ENCODE measurements around the gene PER2. TPM values are rescaled to one million over a fixed set of nuclear protein-coding genes. Genes with fewer than 3 reads are reported as not detected.

Gene PER2
- total and polyA plus RNA-seq, 10 of the 15 experiments (the other 5 are each of a cell fraction or from before 2014, with no cell fraction given) = 1.5 to 15.1 (median 4.6) TPM

DNA sequence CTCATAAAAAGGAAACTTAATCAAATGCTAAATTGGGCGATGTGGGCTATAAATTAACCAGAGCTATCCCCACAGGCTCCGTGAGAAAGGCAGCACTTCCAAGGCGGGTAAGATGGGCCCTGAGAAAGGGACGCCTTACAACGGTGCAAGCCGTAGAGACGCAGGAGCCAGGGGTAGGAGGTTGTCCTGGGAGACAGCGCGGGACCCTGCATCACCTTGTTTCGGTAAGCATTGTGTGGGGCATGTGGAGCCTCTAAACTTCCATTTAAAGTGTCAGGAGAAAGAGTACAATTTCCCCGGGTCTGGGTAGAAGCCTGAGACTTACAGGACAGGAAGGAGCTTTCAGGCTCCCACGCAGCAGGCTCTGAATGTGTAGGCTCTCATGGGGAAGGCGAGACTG lies 1.2 kb upstream of the PER2 start:
- no peaks in the 10 kb centered on the region; the same call in 1 of the 2 replicates for H4K20me1 ChIP-seq (ENCODE audit: control insufficient read depth, insufficient read depth)
- TF ChIP-seq HDGF (IDR thresholded peaks at IDR 0.05) (0 out of 2 replicates have a peak, but pooled peaks have one; percentile 10), SMC3 (IDR thresholded peaks at IDR 0.05; ENCODE audit: borderline replicate concordance, low read length) (no peak)
- peak overlapping the region; percentile 73 for H3K9ac ChIP-seq (ENCODE audit: control insufficient read depth, insufficient read depth, low read length)
- CTCF ChIA-PET = interaction anchor here (1.1 to 5.0 kb wide), 4 partner anchors 12 to 33 kb away, joined by 3 to 27 read pairs (median 4); no protein-coding TSS in a partner anchor
- intact Hi-C loops (cut with micrococcal nuclease; ENCODE audit: unreplicated experiment) = no loop called here
- H3K4me2 ChIP-seq (ENCODE audit: control insufficient read depth, insufficient read depth) = peak overlapping the region; percentile 95
- peaks cover 15% of the 10 kb centered on the region for H3K4me1 ChIP-seq (ENCODE audit: control insufficient read depth, insufficient read depth, low read length)
- peaks cover 25% of the 10 kb centered on the region for H3K79me2 ChIP-seq (ENCODE audit: control insufficient read depth, insufficient read depth, low read length)
- H3K27me3 ChIP-seq (replicated peaks in 1 of 2; ENCODE audit: control insufficient read depth in 2 of 2, insufficient read depth in 2 of 2, low read length in 1 of 2) = no peaks in the 10 kb centered on the region
- DNase-seq (ENCODE audit: low read depth, low spot score) (no peak), ATAC-seq (no peak; the same call in 2 of the 3 replicates), FAIRE-seq (no peak)
- BruUV-seq (replicated peaks) = TSS peak; percentile 86
- no peaks in the 10 kb centered on the region for H3K36me3 ChIP-seq (ENCODE audit: control insufficient read depth in 2 of 2, insufficient read depth in 2 of 2, low read length in 1 of 2)
- in situ Hi-C loops (cut with MboI) = no loop called here
- SMC1A ChIA-PET (ENCODE audit: uncharacterized antibody, unreplicated experiment) = interaction anchor here (0.6 to 0.7 kb wide), 2 partner anchors 143 to 184 kb away, joined by 3 read pairs; no protein-coding TSS in a partner anchor
- peak overlapping the region; percentile 74 for H3K4me3 ChIP-seq
- WGBS (ENCODE audit: insufficient coverage, insufficient replicate concordance, low lambda C conversion rate, missing lambda C conversion rate) = 10% methylated on average over 13 of the region's 13 CpGs
- H3K27ac ChIP-seq (ENCODE audit: control insufficient read depth, insufficient read depth) = peak overlapping the region; percentile 79
- H3K9me3 ChIP-seq (replicated peaks; ENCODE audit: control insufficient read depth, insufficient read depth, low read length) = no peaks in the 10 kb centered on the region
- H2AFZ ChIP-seq (ENCODE audit: control insufficient read depth, low read depth, low read length) = peak overlapping the region; percentile 90
- POLR2A ChIA-PET = interaction anchor here (0.6 to 1.0 kb wide), 3 partner anchors 32 to 88 kb away, joined by 3 to 8 read pairs (median 4); no protein-coding TSS in a partner anchor
- RAD21 ChIA-PET (ENCODE audit: unreplicated experiment) = no interaction called here

DNA sequence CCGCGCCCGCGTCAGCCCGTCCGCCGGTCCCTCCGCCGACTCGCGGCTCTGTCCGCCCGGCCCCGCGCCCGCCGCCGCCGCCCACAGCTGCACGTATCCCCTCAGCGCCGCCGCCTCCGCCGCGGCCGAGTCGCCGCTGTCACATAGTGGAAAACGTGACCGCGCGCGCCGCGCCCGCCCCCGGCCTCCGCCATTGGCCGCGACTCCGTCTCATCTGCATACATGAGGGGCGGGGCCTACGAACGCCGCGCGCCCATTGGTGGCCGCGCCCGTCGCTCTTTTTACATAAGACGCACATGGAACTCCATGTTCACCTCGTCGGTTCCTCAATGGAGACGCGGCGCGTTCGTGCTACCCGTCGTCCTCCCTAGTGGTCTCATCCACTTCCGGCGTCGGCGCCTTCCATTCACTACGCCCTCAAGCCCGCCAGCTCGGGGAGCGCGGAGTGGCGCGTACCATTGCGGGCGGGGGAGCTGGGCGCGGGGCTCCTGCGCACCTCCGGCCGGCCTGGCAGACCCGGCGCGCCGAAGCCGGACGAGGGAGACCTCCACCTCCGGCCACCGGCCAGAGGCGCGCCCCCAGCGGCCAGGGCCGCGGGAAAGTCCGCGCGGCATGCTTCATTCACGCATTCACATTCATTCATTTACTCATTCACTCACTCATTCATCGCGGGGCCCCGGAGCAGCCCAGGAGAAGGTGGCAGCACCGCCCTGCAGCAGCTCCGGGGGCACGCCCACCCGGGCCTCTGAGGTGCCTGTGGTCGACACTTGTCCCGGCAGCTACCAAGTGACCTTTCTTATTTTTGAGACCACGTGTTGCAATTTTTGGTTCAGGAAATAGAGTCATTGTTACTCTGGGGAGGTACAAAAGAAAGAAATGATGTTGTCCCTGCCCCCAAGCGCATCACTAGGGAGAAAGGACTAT lies 502 bp upstream of the PER2 start:
- under 1% methylated on average over 75 of the region's 108 CpGs for WGBS (ENCODE audit: insufficient coverage, insufficient replicate concordance, low lambda C conversion rate, missing lambda C conversion rate)
- intact Hi-C loops (cut with micrococcal nuclease; ENCODE audit: unreplicated experiment) = no loop called here
- TF ChIP-seq SMARCA5 (IDR thresholded peaks at IDR 0.05) = peak; percentile 47
- TF ChIP-seq, protein P1, sequence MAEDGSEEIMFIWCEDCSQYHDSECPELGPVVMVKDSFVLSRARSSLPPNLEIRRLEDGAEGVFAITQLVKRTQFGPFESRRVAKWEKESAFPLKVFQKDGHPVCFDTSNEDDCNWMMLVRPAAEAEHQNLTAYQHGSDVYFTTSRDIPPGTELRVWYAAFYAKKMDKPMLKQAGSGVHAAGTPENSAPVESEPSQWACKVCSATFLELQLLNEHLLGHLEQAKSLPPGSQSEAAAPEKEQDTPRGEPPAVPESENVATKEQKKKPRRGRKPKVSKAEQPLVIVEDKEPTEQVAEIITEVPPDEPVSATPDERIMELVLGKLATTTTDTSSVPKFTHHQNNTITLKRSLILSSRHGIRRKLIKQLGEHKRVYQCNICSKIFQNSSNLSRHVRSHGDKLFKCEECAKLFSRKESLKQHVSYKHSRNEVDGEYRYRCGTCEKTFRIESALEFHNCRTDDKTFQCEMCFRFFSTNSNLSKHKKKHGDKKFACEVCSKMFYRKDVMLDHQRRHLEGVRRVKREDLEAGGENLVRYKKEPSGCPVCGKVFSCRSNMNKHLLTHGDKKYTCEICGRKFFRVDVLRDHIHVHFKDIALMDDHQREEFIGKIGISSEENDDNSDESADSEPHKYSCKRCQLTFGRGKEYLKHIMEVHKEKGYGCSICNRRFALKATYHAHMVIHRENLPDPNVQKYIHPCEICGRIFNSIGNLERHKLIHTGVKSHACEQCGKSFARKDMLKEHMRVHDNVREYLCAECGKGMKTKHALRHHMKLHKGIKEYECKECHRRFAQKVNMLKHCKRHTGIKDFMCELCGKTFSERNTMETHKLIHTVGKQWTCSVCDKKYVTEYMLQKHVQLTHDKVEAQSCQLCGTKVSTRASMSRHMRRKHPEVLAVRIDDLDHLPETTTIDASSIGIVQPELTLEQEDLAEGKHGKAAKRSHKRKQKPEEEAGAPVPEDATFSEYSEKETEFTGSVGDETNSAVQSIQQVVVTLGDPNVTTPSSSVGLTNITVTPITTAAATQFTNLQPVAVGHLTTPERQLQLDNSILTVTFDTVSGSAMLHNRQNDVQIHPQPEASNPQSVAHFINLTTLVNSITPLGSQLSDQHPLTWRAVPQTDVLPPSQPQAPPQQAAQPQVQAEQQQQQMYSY (CRISPR knock-in tag; IDR thresholded peaks at IDR 0.05) = no peak
- peak; percentile 93 for TF ChIP-seq JUND (IDR thresholded peaks at IDR 0.05; ENCODE audit: low read depth, low read length)
- TF ChIP-seq, protein P2, sequence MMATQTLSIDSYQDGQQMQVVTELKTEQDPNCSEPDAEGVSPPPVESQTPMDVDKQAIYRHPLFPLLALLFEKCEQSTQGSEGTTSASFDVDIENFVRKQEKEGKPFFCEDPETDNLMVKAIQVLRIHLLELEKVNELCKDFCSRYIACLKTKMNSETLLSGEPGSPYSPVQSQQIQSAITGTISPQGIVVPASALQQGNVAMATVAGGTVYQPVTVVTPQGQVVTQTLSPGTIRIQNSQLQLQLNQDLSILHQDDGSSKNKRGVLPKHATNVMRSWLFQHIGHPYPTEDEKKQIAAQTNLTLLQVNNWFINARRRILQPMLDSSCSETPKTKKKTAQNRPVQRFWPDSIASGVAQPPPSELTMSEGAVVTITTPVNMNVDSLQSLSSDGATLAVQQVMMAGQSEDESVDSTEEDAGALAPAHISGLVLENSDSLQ (IDR thresholded peaks at IDR 0.05) = peak; percentile 99
- no peak for TF ChIP-seq HCFC1 (IDR thresholded peaks at IDR 0.05; ENCODE audit: low read length)
- TF ChIP-seq EGR1 (IDR thresholded peaks at IDR 0.05; ENCODE audit: borderline replicate concordance in 1 of 2, low read depth in 2 of 2, low read length in 2 of 2) = peak; percentile 15 to 63
- no peak for TF ChIP-seq KDM1A (IDR thresholded peaks at IDR 0.05; ENCODE audit: borderline replicate concordance)

More for the DNA sequence above, 502 bp upstream of the PER2 start:
- DNase-seq (ENCODE audit: low read depth, low spot score) (peak; percentile 92), ATAC-seq (peak; percentile 88), FAIRE-seq (peak; percentile 98)
- Histone ChIP-seq H2AFZ (ENCODE audit: control insufficient read depth, low read depth, low read length) (peak overlapping the region; percentile 90), H3K27me3 (replicated peaks in 1 of 2; ENCODE audit: control insufficient read depth in 2 of 2, insufficient read depth in 2 of 2, low read length in 1 of 2) (no peaks in the 10 kb centered on the region), H3K9ac (ENCODE audit: control insufficient read depth, insufficient read depth, low read length) (peak overlapping the region; percentile 79), H3K4me1 (ENCODE audit: control insufficient read depth, insufficient read depth, low read length) (peaks cover 15% of the 10 kb centered on the region), H3K4me2 (ENCODE audit: control insufficient read depth, insufficient read depth) (peak overlapping the region; percentile 95), H3K36me3 (ENCODE audit: control insufficient read depth in 2 of 2, insufficient read depth in 2 of 2, low read length in 1 of 2) (no peaks in the 10 kb centered on the region), H3K27ac (ENCODE audit: control insufficient read depth, insufficient read depth) (peak overlapping the region; percentile 79), H3K79me2 (ENCODE audit: control insufficient read depth, insufficient read depth, low read length) (peaks cover 28% of the 10 kb centered on the region), H4K20me1 (ENCODE audit: control insufficient read depth, insufficient read depth) (no peaks in the 10 kb centered on the region; the same call in 1 of the 2 replicates), H3K4me3 (peak overlapping the region; percentile 74), H3K9me3 (replicated peaks; ENCODE audit: control insufficient read depth, insufficient read depth, low read length) (no peaks in the 10 kb centered on the region)
- ChIA-PET POLR2A (interaction anchor here (1.0 kb wide), 2 partner anchors 32 to 87 kb away, joined by 3 to 4 read pairs; no protein-coding TSS in a partner anchor), SMC1A (ENCODE audit: uncharacterized antibody, unreplicated experiment) (interaction anchor here (0.6 to 1.6 kb wide), 2 partner anchors 25 to 183 kb away, joined by 3 to 4 read pairs; no protein-coding TSS in a partner anchor), CTCF (interaction anchor here (1.1 to 5.0 kb wide), 2 partner anchors 16 to 25 kb away, joined by 5 to 27 read pairs; no protein-coding TSS in a partner anchor), RAD21 (ENCODE audit: unreplicated experiment) (interaction anchor here (0.5 kb wide), 1 partner anchor 17 kb away, joined by 3 read pairs; no protein-coding TSS in a partner anchor)
- BruUV-seq (replicated peaks) = no TSS peak
- in situ Hi-C loops (cut with MboI) = no loop called here

Measured in GM12878 (cell line).